Measurements from ENCODE around the gene EMID1.
A peak's percentile ranks its signal among the peaks of the same experiment; 100 is the strongest.

The EMID1 gene

DNA sequence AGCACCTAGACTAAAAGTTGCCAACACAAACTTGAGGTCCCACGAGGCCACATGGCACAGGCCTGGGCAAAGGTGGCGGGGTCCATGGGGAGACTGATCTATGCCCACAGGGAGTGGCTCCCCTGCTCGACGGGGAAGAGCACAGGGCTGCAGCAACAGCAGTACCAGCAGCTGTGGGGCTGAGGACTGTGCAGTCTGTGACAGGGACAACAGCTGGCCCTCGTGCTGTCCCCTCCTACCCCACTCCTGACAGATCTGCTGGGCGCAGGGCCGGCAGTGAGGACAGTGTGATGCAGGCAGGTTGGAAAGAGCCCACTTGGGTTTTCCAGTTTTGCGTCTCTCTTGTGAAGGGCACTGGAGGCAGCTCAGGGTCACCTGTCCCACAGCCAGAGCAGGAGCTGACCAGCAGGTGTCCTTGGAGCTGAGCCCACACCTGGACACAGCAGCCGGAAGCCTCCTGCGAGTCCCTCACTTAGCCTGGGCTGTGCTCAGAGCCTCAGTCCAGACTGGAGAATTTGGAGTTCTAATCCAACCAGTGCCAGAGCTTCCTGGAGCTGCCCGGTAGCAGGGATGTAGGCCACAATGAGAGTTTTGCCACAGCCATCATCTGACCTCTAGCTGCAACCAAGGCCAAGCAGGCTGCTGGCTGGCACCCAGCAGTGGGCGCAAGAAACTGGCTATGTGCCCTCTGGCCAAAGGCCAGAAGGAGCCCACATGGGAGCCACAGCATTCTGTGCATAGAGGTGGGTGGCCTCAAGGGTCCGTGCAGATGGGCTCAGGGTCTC, 97.2 kb downstream of the EMID1 start:
- no peaks in the 10 kb centered on the region for H3K79me2 ChIP-seq (ENCODE audit: insufficient read depth, low read depth)
- no peak overlapping the region for H3K27ac ChIP-seq
- H3K4me2 ChIP-seq: no peak overlapping the region
- H3K4me3 ChIP-seq (IDR thresholded peaks at IDR 0.05; ENCODE audit: insufficient read depth, low read depth, low read length): no peak overlapping the region
- no peak overlapping the region for H3K9ac ChIP-seq
- H3K36me3 ChIP-seq (ENCODE audit: insufficient read depth): peaks cover 9% of the 10 kb centered on the region; the same call in 1 of the 2 replicates
- H3K4me1 ChIP-seq (ENCODE audit: low read depth, poor library complexity, severe bottlenecking): no peaks in the 10 kb centered on the region
- TF ChIP-seq, protein P1, sequence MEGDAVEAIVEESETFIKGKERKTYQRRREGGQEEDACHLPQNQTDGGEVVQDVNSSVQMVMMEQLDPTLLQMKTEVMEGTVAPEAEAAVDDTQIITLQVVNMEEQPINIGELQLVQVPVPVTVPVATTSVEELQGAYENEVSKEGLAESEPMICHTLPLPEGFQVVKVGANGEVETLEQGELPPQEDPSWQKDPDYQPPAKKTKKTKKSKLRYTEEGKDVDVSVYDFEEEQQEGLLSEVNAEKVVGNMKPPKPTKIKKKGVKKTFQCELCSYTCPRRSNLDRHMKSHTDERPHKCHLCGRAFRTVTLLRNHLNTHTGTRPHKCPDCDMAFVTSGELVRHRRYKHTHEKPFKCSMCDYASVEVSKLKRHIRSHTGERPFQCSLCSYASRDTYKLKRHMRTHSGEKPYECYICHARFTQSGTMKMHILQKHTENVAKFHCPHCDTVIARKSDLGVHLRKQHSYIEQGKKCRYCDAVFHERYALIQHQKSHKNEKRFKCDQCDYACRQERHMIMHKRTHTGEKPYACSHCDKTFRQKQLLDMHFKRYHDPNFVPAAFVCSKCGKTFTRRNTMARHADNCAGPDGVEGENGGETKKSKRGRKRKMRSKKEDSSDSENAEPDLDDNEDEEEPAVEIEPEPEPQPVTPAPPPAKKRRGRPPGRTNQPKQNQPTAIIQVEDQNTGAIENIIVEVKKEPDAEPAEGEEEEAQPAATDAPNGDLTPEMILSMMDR (conservative IDR thresholded peaks at IDR 0.05; ENCODE audit: low read depth, low read length): no peak
- no peaks in the 10 kb centered on the region for H3K27me3 ChIP-seq (ENCODE audit: insufficient read depth, low read depth)
- H4K20me1 ChIP-seq (ENCODE audit: insufficient read depth): no peaks in the 10 kb centered on the region
- H2AFZ ChIP-seq (ENCODE audit: low read depth): no peak overlapping the region

DNA sequence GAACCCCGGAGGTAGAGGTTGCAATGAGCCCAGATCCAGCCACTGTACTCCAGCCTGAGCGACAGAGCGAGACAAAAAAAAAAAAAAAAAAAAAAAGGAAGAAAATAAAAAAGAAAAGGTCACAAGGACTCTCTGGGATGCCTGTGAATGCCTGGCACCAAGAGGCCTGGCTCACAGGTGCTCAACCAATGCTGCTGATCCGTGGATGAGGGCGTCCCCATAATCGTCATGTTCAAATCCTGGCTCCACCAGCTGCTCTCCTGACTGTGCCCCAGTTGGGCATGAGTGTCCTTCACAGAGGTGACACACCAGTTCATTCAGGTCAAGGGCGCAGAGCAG, 100.1 kb downstream of the EMID1 start:
- no peaks in the 10 kb centered on the region for H3K4me1 ChIP-seq (ENCODE audit: low read depth, poor library complexity, severe bottlenecking)
- no peaks in the 10 kb centered on the region for H3K79me2 ChIP-seq (ENCODE audit: insufficient read depth, low read depth)
- H3K27me3 ChIP-seq (ENCODE audit: insufficient read depth, low read depth): 0 out of 2 replicates have a peak, but pooled peaks cover 1% of the 10 kb centered on the region
- H3K36me3 ChIP-seq (ENCODE audit: insufficient read depth): no peaks in the 10 kb centered on the region
- H3K27ac ChIP-seq: no peak overlapping the region
- no peak overlapping the region for H3K4me3 ChIP-seq (IDR thresholded peaks at IDR 0.05; ENCODE audit: insufficient read depth, low read depth, low read length)
- TF ChIP-seq, protein P1 (conservative IDR thresholded peaks at IDR 0.05; ENCODE audit: low read depth, low read length): no peak
- H2AFZ ChIP-seq (ENCODE audit: low read depth): peak overlapping the region; percentile 97
- peak overlapping the region; percentile 100 for H3K4me2 ChIP-seq
- H4K20me1 ChIP-seq (ENCODE audit: insufficient read depth): no peaks in the 10 kb centered on the region
- no peak overlapping the region for H3K9ac ChIP-seq

DNA sequence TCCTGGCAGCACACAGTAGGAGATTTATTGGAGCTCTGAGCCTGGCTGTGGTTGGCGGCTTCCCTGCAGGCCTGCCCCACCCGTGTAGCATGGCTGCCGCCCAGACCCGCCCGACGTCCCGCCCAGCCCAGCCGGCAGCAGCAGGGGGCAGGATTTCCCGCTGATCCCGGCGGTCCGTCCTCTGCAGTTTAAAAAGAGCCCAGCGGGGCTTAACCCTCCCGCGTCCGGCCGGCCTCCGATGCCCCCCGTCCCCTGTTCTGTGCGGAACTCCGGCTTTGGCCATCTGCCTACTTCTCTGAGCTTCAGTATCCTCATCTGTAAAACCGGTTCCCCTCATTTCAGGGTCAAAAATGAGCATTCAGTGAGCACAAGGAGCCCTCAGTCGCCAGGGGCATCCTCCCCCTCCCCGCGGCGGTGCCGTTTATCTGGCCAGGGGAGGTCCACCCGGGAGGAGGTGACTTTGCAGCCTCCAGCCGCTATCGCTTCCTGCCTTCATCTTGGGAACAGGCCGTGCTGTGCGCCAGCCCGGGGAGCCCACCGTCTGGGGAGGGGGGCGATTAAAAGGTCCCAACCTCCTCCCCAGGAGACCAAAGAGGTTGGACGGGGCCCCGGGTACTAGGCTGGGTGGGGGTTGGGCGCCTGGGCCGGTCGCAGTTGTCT, 100.6 kb downstream of the EMID1 start, which contains the start of gene GAS2L1:
Gene GAS2L1, plus strand, starts transcription at position 476 of the 660 bp plus-strand sequence. CDS start 1,456 bp downstream, outside the sequence.
- H3K27me3 ChIP-seq (ENCODE audit: insufficient read depth, low read depth): peaks cover 2% of the 10 kb centered on the region; the same call in 1 of the 2 replicates
- TF ChIP-seq, protein P1 (conservative IDR thresholded peaks at IDR 0.05; ENCODE audit: low read depth, low read length): peak; percentile 43; the same call in 1 of the 2 replicates
- peak within 1 kb of the TSS; percentile 97 for H2AFZ ChIP-seq (ENCODE audit: low read depth)
- no peaks in the 10 kb centered on the region for H4K20me1 ChIP-seq (ENCODE audit: insufficient read depth)
- no peak within 1 kb of the TSS for H3K27ac ChIP-seq
- H3K4me2 ChIP-seq: peak within 1 kb of the TSS; percentile 100
- H3K4me1 ChIP-seq (ENCODE audit: low read depth, poor library complexity, severe bottlenecking): no peaks in the 10 kb centered on the region
- no peak within 1 kb of the TSS for H3K4me3 ChIP-seq (IDR thresholded peaks at IDR 0.05; ENCODE audit: insufficient read depth, low read depth, low read length)
- H3K9ac ChIP-seq: peak within 1 kb of the TSS; percentile 64; the same call in 1 of the 2 replicates
- no peaks in the 10 kb centered on the region for H3K79me2 ChIP-seq (ENCODE audit: insufficient read depth, low read depth)
- H3K36me3 ChIP-seq (ENCODE audit: insufficient read depth): no peaks in the 10 kb centered on the region

DNA sequence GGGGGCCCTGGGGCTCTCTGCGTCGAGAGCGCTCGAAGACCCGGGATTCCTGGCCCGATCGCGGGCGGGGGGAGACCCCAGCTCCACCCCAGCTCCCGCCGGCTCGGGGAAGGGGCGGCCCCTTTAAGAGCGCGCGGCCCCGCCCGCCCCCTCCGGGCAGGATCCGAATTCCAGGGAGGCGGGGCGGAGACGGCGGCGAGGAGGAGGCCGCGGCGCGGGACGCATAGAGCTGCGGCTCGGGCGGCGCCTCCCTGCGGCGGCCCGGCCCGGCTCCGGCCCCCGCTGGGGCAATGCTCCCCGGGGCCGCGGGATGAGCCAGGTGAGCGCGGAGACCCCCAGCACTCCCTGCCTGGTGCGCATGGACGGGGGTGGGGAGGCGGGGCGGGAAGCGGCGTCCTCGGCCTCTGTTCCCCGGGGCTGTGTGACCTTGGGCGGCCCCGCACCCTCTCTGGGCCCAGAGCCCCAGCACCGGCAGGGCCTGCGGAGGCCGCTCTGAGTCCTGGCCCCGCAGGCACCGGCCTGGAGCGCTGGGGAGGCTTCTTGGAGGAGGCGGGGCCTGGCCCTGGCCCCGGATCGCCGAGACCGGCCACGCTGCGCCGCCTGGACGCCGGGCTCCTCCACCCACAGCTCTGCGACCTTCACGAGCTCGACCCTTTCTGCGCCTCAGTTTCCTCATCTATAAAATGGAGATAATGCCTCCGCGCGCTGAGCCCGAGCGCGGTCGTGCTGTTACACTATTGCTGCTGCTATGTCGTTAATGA, 101.3 kb downstream of the EMID1 start:
- Histone ChIP-seq H3K9ac (peak overlapping the region; percentile 64; the same call in 1 of the 2 replicates), H2AFZ (ENCODE audit: low read depth) (peak overlapping the region; percentile 97), H3K27me3 (ENCODE audit: insufficient read depth, low read depth) (peaks cover 6% of the 10 kb centered on the region; the same call in 1 of the 2 replicates), H3K4me1 (ENCODE audit: low read depth, poor library complexity, severe bottlenecking) (no peaks in the 10 kb centered on the region), H3K4me3 (IDR thresholded peaks at IDR 0.05; ENCODE audit: insufficient read depth, low read depth, low read length) (no peak overlapping the region), H4K20me1 (ENCODE audit: insufficient read depth) (no peaks in the 10 kb centered on the region), H3K36me3 (ENCODE audit: insufficient read depth) (no peaks in the 10 kb centered on the region), H3K4me2 (peak overlapping the region; percentile 100), H3K27ac (no peak overlapping the region), H3K79me2 (ENCODE audit: insufficient read depth, low read depth) (no peaks in the 10 kb centered on the region)
- TF ChIP-seq, protein P1 (conservative IDR thresholded peaks at IDR 0.05; ENCODE audit: low read depth, low read length): no peak
